Fibroblast of lung (primary cell): Measurements from ENCODE around the gene LGALS8. TPM values are rescaled to one million over a fixed set of nuclear protein-coding genes. Genes with fewer than 3 reads are reported as not detected.

Experiments
- DNase-seq, 2 donors: peaks; one replicate each; pipeline versions ENCODE4 v3.0.0 to v3.0.0-alpha.2; 2010; ENCODE audit warnings: low read depth in 2 of 2
- H2AFZ ChIP-seq: 2 replicates; pipeline ENCODE4 v1.5.1; 2012; ENCODE audit warnings: low read length, control low read depth, inconsistent platforms
- H3K27ac ChIP-seq: 2 replicates; pipeline ENCODE4 v1.5.1; 2011; ENCODE audit warnings: low read length, control low read depth; ENCODE audit not compliant: insufficient read depth
- H3K27me3 ChIP-seq: 2 replicates; pipeline ENCODE4 v1.5.1; 2011; ENCODE audit warnings: mild to moderate bottlenecking, low read length; ENCODE audit not compliant: control insufficient read depth, insufficient read depth
- H3K36me3 ChIP-seq: 2 replicates; pipeline ENCODE4 v1.5.1; 2011; ENCODE audit warnings: low read length; ENCODE audit not compliant: control insufficient read depth, insufficient read depth
- H3K4me1 ChIP-seq: 2 replicates; pipeline ENCODE4 v1.5.1; 2011; ENCODE audit warnings: low read length; ENCODE audit not compliant: control insufficient read depth, insufficient read depth; ENCODE audit errors: extremely low read depth
- H3K4me2 ChIP-seq: 2 replicates; pipeline ENCODE4 v1.5.1; 2011; ENCODE audit warnings: low read length, control low read depth; ENCODE audit not compliant: insufficient read depth; ENCODE audit errors: extremely low read depth
- H3K4me3 ChIP-seq, 4 experiments: fragments of 200-600 bp in 1 of 4; sonication (generic) in 1 of 4; replicated peaks in 1 of 4; 2 replicates each; pipeline ENCODE4 v1.5.1; 2011 to 2016; ENCODE audit warnings: low read length in 4 of 4, low read depth in 3 of 4, mild to moderate bottlenecking in 3 of 4, control low read depth in 2 of 4, inconsistent platforms in 1 of 4, mixed read lengths in 1 of 4; ENCODE audit not compliant: insufficient read depth in 1 of 4; ENCODE audit errors: control extremely low read depth in 1 of 4
- H3K79me2 ChIP-seq: 2 replicates; pipeline ENCODE4 v1.5.1; 2012; ENCODE audit warnings: mild to moderate bottlenecking, low read length, inconsistent platforms; ENCODE audit not compliant: control insufficient read depth, insufficient read depth
- H3K9ac ChIP-seq: 2 replicates; pipeline ENCODE4 v1.5.1; 2011; ENCODE audit warnings: mild to moderate bottlenecking, low read length, control low read depth; ENCODE audit not compliant: insufficient read depth
- H3K9me3 ChIP-seq: 2 replicates; pipeline ENCODE4 v1.5.1; 2012; ENCODE audit warnings: low read depth, low read length; ENCODE audit not compliant: control insufficient read depth, insufficient read depth
- H4K20me1 ChIP-seq: 2 replicates; pipeline ENCODE4 v1.5.1; 2011; ENCODE audit warnings: low read length; ENCODE audit not compliant: control insufficient read depth, insufficient read depth; ENCODE audit errors: extremely low read depth
- CTCF ChIP-seq, 2 donors: IDR thresholded peaks in 1 of 2; conservative IDR thresholded peaks in 1 of 2; 1 replicate in 1 of 2; 2 replicates in 1 of 2; pipeline ENCODE4 v1.5.1; 2011 to 2012; ENCODE audit warnings: low read length in 2 of 2, control low read depth in 1 of 2, inconsistent platforms in 1 of 2, low read depth in 1 of 2, mild to moderate bottlenecking in 1 of 2
- EZH2 ChIP-seq: IDR thresholded peaks from 2 replicates; pipeline ENCODE4 v1.5.1; 2012; ENCODE audit warnings: low read length, control low read depth, mild to moderate bottlenecking; ENCODE audit errors: missing control alignments
- polyA plus RNA-seq, 2 donors: library from polyadenylated mRNA; depleted of rRNA in 1 of 2; stranded (reverse) in 1 of 2; unstranded in 1 of 2; fragments of >200 nt; gene quantifications; 2 replicates each; pipeline ENCODE4 v1.2.1, GENCODE V29; 2011 to 2012; ENCODE audit warnings: missing spikeins in 1 of 2
- total RNA-seq: library from RNA; depleted of rRNA; stranded (reverse); fragments of >200 nt; gene quantifications from 2 replicates; pipeline ENCODE4 v1.2.1, GENCODE V29; 2014

Gene LGALS8
- total and polyA plus RNA-seq, 2 donors (not counting 1 experiment from before 2014, with no cell fraction given) = 53.1 to 64.2 TPM

GRCh38 chr1:236541710-236542109, 17.9 kb downstream of the LGALS8 start:
- no peak for TF ChIP-seq EZH2
- TF ChIP-seq CTCF (conservative IDR thresholded peaks at IDR 0.05 in 1 of 2, IDR thresholded peaks at IDR 0.05 in 1 of 2; ENCODE audit: low read depth in 1 of 2, low read length in 2 of 2) = no peak
- Histone ChIP-seq H3K4me3 (no peak overlapping the region), H3K27ac (no peak overlapping the region), H3K36me3 (peaks cover 13% of the 10 kb centered on the region), H4K20me1 (no peaks in the 10 kb centered on the region), H2AFZ (no peak overlapping the region), H3K4me2 (no peak overlapping the region), H3K79me2 (no peaks in the 10 kb centered on the region), H3K9ac (no peak overlapping the region), H3K4me1 (no peaks in the 10 kb centered on the region), H3K27me3 (no peaks in the 10 kb centered on the region), H3K9me3 (no peaks in the 10 kb centered on the region)
- no peak for DNase-seq

GRCh38 chr1:236543065-236543669, 19.4 kb downstream of the LGALS8 start:
- Histone ChIP-seq H3K9ac (no peak overlapping the region), H3K4me2 (no peak overlapping the region), H3K9me3 (no peaks in the 10 kb centered on the region), H3K4me3 (no peak overlapping the region), H3K79me2 (no peaks in the 10 kb centered on the region), H3K36me3 (peaks cover 17% of the 10 kb centered on the region), H2AFZ (no peak overlapping the region), H3K27me3 (no peaks in the 10 kb centered on the region), H3K27ac (no peak overlapping the region), H3K4me1 (no peaks in the 10 kb centered on the region), H4K20me1 (no peaks in the 10 kb centered on the region)
- TF ChIP-seq CTCF (conservative IDR thresholded peaks at IDR 0.05 in 1 of 2, IDR thresholded peaks at IDR 0.05 in 1 of 2; ENCODE audit: low read depth in 1 of 2, low read length in 2 of 2) (peak in 1 of 2 donors; percentile 7), EZH2 (no peak)
- no peak for DNase-seq

- no peak for TF ChIP-seq EZH2
- no peak for TF ChIP-seq CTCF (conservative IDR thresholded peaks at IDR 0.05 in 1 of 2, IDR thresholded peaks at IDR 0.05 in 1 of 2; ENCODE audit: low read depth in 1 of 2, low read length in 2 of 2)
These were observed 21.9 kb downstream of the LGALS8 start for GRCh38 chr1:236545621-236546169.

More at GRCh38 chr1:236545621-236546169, 21.9 kb downstream of the LGALS8 start:
- no peaks in the 10 kb centered on the region for H3K4me1 ChIP-seq
- H3K9me3 ChIP-seq = no peaks in the 10 kb centered on the region
- peaks cover 21% of the 10 kb centered on the region for H3K36me3 ChIP-seq
- no peak overlapping the region for H3K4me3 ChIP-seq
- H3K9ac ChIP-seq = no peak overlapping the region
- H3K27ac ChIP-seq = no peak overlapping the region
- no peak for DNase-seq
- H3K79me2 ChIP-seq = no peaks in the 10 kb centered on the region
- H4K20me1 ChIP-seq = no peaks in the 10 kb centered on the region
- H3K4me2 ChIP-seq = no peak overlapping the region
- no peaks in the 10 kb centered on the region for H3K27me3 ChIP-seq
- H2AFZ ChIP-seq = no peak overlapping the region
